Parathyroid adenoma (tissue), 2 donors: ENCODE data around the gene PDIA2.

Experiments used
- H2AFZ ChIP-seq: fragments of 300-600 bp; sonication (generic); one replicate; pipeline ENCODE4 v1.7.0; 2017; ENCODE audit warnings: antibody characterized with exemption, mild to moderate bottlenecking
- H3K27ac ChIP-seq: fragments of 300-600 bp; sonication (generic); one replicate; pipeline ENCODE4 v1.7.0; 2017
- H3K27me3 ChIP-seq: fragments of 300-600 bp; sonication (generic); one replicate; pipeline ENCODE4 v1.7.0; 2017; ENCODE audit warnings: low read length; ENCODE audit not compliant: control insufficient read depth, insufficient read depth
- H3K36me3 ChIP-seq: fragments of 300-600 bp; sonication (generic); one replicate; pipeline ENCODE4 v1.7.0; 2017; ENCODE audit warnings: low read length; ENCODE audit not compliant: control insufficient read depth, insufficient read depth
- H3K4me1 ChIP-seq: fragments of 300-600 bp; sonication (generic); one replicate; pipeline ENCODE4 v1.7.0; 2017; ENCODE audit warnings: control low read depth
- H3K4me2 ChIP-seq: fragments of 300-600 bp; sonication (generic); one replicate; pipeline ENCODE4 v1.7.0; 2017; ENCODE audit warnings: low read length
- H3K4me3 ChIP-seq: fragments of 300-600 bp; sonication (generic); one replicate; pipeline ENCODE4 v1.7.0; 2017; ENCODE audit warnings: low read depth, low read length
- H3K79me2 ChIP-seq: fragments of 300-600 bp; sonication (generic); one replicate; pipeline ENCODE4 v1.7.0; 2017; ENCODE audit warnings: control low read depth
- H3K9ac ChIP-seq: fragments of 300-600 bp; sonication (generic); one replicate; pipeline ENCODE4 v1.7.0; 2017; ENCODE audit warnings: mild to moderate bottlenecking
- H3K9me3 ChIP-seq: fragments of 300-600 bp; sonication (generic); one replicate; pipeline ENCODE4 v1.7.0; 2017; ENCODE audit warnings: low read length; ENCODE audit not compliant: control insufficient read depth
- TF ChIP-seq, protein P1 (sequence below): fragments of 300-600 bp; sonication (generic); IDR thresholded peaks from one replicate; pipeline ENCODE4 v1.7.0; 2017; ENCODE audit warnings: antibody characterized with exemption, mild to moderate bottlenecking
- donor health status: primary hyperparathyroidism.

The PDIA2 gene

GRCh38 chr16:286491-287297, 3.7 kb downstream of the PDIA2 start:
- H2AFZ ChIP-seq, result no peak overlapping the region
- no peaks in the 10 kb centered on the region for H3K27me3 ChIP-seq
- TF ChIP-seq, protein P1, sequence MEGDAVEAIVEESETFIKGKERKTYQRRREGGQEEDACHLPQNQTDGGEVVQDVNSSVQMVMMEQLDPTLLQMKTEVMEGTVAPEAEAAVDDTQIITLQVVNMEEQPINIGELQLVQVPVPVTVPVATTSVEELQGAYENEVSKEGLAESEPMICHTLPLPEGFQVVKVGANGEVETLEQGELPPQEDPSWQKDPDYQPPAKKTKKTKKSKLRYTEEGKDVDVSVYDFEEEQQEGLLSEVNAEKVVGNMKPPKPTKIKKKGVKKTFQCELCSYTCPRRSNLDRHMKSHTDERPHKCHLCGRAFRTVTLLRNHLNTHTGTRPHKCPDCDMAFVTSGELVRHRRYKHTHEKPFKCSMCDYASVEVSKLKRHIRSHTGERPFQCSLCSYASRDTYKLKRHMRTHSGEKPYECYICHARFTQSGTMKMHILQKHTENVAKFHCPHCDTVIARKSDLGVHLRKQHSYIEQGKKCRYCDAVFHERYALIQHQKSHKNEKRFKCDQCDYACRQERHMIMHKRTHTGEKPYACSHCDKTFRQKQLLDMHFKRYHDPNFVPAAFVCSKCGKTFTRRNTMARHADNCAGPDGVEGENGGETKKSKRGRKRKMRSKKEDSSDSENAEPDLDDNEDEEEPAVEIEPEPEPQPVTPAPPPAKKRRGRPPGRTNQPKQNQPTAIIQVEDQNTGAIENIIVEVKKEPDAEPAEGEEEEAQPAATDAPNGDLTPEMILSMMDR, result no peak
- H3K4me2 ChIP-seq, result no peak overlapping the region
- H3K4me1 ChIP-seq, result no peaks in the 10 kb centered on the region
- H3K79me2 ChIP-seq, result no peaks in the 10 kb centered on the region
- no peak overlapping the region for H3K4me3 ChIP-seq
- no peak overlapping the region for H3K27ac ChIP-seq
- no peaks in the 10 kb centered on the region for H3K9me3 ChIP-seq
- no peak overlapping the region for H3K9ac ChIP-seq
- no peaks in the 10 kb centered on the region for H3K36me3 ChIP-seq

GRCh38 chr16:287298-287811, 4.4 kb downstream of the PDIA2 start:
- no peaks in the 10 kb centered on the region for H3K4me1 ChIP-seq

DNA sequence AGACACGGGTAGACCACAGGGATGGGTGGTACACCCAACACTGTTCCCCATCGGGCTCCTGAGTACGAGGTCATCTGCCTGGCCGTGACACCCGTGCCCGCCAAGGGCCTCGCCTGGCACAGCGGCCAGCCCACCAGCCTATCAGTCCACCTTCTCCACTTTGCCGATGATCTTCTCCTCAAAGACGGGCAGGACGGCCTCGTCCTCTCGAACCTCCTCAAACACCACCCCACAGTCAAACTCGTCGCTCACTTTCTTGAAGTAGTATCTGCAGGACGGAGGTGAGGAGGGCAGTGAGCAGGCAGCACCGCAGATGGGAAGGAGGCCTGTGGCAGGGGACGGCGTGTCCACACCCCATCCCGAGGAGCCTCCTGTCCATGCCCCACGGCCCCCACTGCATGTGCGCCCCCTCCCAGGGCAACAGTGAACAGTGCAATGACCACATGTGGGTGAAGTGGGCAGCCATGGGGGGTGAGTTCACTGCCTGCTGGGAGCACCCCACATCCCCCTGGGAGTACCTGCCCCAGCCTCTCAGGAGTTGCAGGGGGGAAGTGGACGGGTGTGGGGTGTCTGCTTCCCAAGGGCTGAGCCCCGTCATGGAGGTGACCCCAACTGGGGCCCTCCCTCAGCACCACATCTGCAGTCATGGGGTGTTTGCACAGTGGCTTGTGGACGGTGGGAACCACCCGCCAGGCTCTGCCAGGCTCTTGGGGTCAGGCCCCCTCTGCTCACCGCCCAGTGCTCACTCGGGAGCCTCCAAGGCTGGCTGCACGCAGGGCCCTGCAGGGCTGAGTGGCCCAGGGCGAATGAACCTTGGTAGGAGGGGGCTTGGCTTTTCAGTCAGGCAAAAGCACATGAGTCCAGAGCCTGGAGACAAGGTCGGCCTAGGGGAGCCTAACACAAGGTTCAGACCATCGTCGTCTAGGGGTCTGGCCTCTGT, 5.3 kb downstream of the PDIA2 start:
- Histone ChIP-seq H3K4me2 (no peak overlapping the region), H2AFZ (no peak overlapping the region), H3K4me3 (no peak overlapping the region), H3K27me3 (no peaks in the 10 kb centered on the region), H3K79me2 (no peaks in the 10 kb centered on the region), H3K27ac (no peak overlapping the region), H3K9me3 (no peaks in the 10 kb centered on the region), H3K36me3 (no peaks in the 10 kb centered on the region), H3K9ac (no peak overlapping the region), H3K4me1 (no peaks in the 10 kb centered on the region)
- TF ChIP-seq, protein P1, result no peak

More at GRCh38 chr16:287298-287811, 4.4 kb downstream of the PDIA2 start:
- Histone ChIP-seq H3K4me2 (no peak overlapping the region), H3K79me2 (no peaks in the 10 kb centered on the region), H3K36me3 (no peaks in the 10 kb centered on the region), H3K4me3 (no peak overlapping the region), H3K9ac (no peak overlapping the region), H2AFZ (no peak overlapping the region), H3K27me3 (no peaks in the 10 kb centered on the region), H3K9me3 (no peaks in the 10 kb centered on the region), H3K27ac (no peak overlapping the region)
- TF ChIP-seq, protein P1, result no peak

DNA sequence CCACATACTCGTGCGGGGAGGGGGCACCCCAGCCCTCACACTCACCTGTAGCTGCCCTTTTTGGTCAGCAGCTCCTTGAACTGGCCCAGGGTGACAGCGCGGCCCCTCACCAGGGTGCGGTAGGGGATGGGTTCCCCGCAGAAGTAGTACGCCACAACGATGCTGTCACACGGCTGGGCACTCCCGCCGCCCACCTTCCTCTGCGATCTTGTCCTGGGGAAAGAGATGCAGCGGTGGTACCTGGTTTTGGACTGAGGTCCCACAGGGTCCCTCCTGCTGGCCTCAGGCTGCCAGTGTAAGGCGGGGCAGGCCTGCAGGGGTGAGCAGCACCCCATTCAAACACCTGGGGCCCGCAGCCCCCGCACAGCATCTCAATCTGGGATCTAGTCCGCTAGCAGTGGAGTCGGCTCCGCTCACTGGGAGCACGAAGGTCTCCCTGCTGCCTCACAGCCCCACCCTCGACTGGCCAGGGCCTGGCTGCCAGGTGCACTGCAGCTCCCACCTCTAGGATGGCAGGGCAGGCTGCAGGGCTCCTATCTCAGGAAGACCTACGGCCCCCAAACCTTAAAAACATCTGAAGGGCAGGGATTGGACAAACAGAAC, 6.5 kb downstream of the PDIA2 start:
- H3K27me3 ChIP-seq, result no peaks in the 10 kb centered on the region

More for the DNA sequence above, 6.5 kb downstream of the PDIA2 start:
- H3K9me3 ChIP-seq, result no peaks in the 10 kb centered on the region
- no peak overlapping the region for H3K4me3 ChIP-seq
- TF ChIP-seq, protein P1, result no peak
- H3K36me3 ChIP-seq, result no peaks in the 10 kb centered on the region
- H3K27ac ChIP-seq, result no peak overlapping the region
- H3K4me1 ChIP-seq, result no peaks in the 10 kb centered on the region
- no peak overlapping the region for H3K9ac ChIP-seq
- no peak overlapping the region for H2AFZ ChIP-seq
- no peaks in the 10 kb centered on the region for H3K79me2 ChIP-seq
- no peak overlapping the region for H3K4me2 ChIP-seq
